ENCODE data around the gene INO80B. TPM values are rescaled to one million over a fixed set of nuclear protein-coding genes. Genes with fewer than 3 reads are reported as not detected.

INO80B gene
- polyA plus RNA-seq, 1 donor from 2014 or later: 11.4 TPM

DNA sequence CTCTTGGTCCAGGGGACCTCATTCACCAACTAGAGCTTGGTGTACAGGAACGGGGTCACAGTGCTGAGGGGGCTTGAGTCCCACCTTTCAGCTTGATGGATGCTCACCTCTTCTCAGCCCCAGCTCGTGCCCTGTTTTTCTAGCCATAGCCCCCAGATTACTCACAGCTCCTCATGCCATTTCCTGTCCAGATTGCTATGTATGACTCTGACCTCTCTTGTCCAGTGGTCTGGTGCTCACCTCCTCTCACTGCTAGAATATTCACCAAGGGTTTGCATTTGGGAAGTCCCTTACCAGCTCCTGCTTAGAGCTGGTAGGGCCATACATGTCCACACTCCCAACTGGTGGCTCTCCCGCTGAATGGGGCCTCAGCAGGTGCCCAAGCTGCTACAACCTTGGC is 38.7 kb downstream of the INO80B start:
- Mint-ChIP-seq H3K36me3 (peaks cover 8% of the 10 kb centered on the region), H3K9me3 (no peaks in the 10 kb centered on the region), H3K4me3 (peak overlapping the region in 1 of 4 donors; percentile 20), H3K27me3 (peaks cover 9% of the 10 kb centered on the region), H3K27ac (no peak overlapping the region), H3K4me1 (peaks cover 3 to 6% (median 5%) of the 10 kb centered on the region in 3 donors)

DNA sequence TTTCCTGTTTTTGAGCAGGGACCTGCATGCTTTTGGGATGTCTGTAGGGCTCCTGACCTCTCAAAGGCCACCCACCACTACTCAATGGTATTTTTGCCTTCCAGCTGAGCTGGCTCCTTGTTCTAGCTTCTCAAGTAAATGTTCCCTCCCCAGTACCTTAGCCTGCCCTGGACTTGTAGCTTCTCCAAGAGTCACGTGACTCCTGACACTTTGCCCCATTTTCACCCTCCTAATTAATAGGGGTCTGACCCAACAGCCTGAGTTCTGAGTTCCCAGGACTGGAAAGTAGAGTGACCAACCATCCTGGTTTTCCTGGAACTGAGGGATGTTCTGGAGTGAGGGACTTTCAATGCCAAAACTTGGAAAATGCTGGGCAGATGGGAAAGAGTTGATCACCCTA is 40.6 kb downstream of the INO80B start:
- H3K4me1 Mint-ChIP-seq: peaks cover 8 to 14% (median 12%) of the 10 kb centered on the region in 3 donors
- H3K27me3 Mint-ChIP-seq: peaks cover 22% of the 10 kb centered on the region
- peak overlapping the region in 1 of 3 donors; percentile 81 for H3K27ac Mint-ChIP-seq
- peaks cover 4% of the 10 kb centered on the region for H3K36me3 Mint-ChIP-seq
- H3K4me3 Mint-ChIP-seq: no peak overlapping the region
- H3K9me3 Mint-ChIP-seq: no peaks in the 10 kb centered on the region

DNA sequence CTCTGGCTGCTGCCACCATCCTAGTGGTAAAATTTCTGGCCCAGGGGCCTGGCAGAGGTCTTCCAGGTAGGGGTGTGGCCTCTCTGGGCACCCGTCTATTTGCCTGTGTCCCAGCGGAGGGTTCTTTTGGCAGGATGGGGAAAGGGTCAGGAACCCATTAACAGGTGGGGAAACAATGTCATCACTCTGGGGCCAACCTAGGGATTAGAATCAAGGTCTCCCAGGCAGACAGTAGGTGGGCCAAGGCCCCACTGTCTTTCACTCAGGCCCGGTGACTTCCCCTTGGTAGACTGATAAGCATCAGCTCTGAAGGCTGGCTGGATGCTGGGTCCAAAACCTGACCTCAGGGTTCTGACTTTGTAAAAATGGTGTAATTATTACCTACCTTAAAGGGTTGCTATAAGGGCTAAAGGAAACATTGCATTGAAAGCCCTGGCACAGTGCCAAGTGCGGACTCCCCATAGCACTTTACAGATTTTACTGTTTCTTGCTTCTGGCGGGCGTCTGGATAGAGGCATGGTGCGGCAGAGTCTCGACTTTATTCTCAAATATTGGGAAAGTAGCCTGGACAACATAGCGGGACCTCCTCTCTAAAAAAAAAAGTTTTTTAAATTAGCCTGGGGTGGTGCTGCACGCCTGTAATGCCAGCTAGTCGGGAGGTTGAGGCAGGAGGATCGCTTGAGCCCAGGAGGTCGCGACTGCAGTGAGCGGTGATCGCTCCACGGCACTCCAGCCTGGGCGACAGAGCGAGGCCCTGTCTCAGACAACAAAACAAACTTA is 42.3 kb downstream of the INO80B start:
- no peak overlapping the region for H3K27ac Mint-ChIP-seq
- peaks cover 28% of the 10 kb centered on the region for H3K27me3 Mint-ChIP-seq
- no peaks in the 10 kb centered on the region for H3K9me3 Mint-ChIP-seq
- H3K36me3 Mint-ChIP-seq: no peaks in the 10 kb centered on the region
- peaks cover 10 to 17% (median 12%) of the 10 kb centered on the region in 3 donors for H3K4me1 Mint-ChIP-seq
- peak overlapping the region in 3 of 4 donors; percentile 9 to 89 (median 48) for H3K4me3 Mint-ChIP-seq

DNA sequence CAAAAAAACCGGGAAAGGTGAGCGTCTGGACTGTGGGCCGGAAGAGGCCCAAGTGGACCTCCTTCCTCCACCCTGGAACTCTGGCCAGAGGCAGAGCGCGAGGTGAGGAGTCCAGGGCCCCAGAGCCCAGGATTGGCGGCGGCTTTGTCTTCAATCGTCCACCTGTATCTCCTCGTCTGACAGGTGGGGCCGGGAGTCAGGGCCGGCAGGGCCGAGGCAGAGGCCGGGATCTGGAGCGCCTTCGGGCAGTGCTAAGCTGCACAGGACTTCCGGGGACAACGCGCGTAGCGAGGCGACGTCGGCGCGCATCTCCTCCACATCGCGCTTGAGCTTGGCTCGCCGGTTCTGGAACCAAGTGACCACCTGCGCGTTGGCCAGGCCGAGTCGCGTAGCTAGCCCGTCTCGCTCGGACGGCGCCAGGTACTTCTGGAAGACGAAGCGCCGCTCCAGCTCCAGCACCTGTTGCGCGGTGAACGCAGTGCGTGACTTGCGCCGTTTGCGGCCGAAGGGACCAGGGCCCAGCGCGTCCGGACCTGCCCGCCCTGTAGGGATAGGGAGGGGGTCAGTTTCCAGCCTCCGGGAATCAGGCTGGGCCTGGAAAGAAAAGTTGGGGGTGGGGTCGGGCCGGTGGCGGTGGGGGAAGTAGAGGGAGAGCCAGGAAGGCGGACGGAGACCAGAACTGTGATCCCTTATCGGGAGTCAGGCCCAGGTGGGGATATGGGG is 43.1 kb downstream of the INO80B start:
- H3K27me3 Mint-ChIP-seq: peaks cover 35% of the 10 kb centered on the region
- peak overlapping the region; percentile 67 to 94 (median 91) for H3K4me3 Mint-ChIP-seq
- peaks cover 12 to 17% (median 15%) of the 10 kb centered on the region in 3 donors for H3K4me1 Mint-ChIP-seq
- H3K9me3 Mint-ChIP-seq: no peaks in the 10 kb centered on the region
- H3K27ac Mint-ChIP-seq: peak overlapping the region in 2 of 3 donors; percentile 41 to 86
- H3K36me3 Mint-ChIP-seq: no peaks in the 10 kb centered on the region

DNA sequence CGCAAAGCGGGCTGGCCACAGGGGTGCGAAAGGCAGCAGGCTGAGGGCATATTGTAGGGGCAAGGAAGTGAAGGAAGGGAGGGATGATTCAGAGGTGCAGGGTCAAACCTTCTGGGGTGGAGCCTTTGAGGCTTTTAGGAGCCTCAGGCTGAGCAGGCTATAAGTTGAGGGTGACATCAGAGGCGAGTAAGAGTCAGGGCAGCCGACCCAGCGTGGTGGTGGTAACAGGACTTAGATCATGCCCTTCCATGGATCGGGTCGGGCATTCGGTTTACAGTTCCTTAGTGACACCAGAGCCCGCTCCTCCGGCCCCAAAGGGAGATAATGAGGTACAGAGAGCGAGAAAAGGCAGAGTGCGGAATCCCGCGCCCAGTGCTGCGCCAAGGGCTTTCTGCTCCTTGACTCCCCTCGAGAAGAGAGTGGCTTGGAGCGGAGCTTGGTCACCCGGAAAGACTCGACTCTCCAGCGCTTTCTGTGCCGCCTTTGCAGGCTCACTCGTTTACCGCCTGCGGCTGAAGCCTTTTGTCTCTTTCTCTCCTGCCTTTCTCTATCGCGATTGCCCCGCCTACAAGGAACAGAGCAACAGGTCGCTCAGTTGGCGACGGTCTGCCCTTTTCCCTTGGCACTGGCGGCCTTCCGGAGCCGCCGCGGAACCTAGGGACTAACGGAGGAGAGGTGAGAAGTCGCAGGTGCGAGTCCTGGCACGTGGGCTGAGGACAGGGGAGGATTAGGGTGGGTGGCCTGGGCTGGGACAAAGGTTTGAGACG is 43.8 kb downstream of the INO80B start:
- H3K4me3 Mint-ChIP-seq: peak overlapping the region; percentile 67 to 94 (median 91)
- H3K4me1 Mint-ChIP-seq: peaks cover 12 to 20% (median 19%) of the 10 kb centered on the region in 3 donors
- H3K27ac Mint-ChIP-seq: peak overlapping the region; percentile 41 to 86 (median 79)
- peaks cover 42% of the 10 kb centered on the region for H3K27me3 Mint-ChIP-seq
- no peaks in the 10 kb centered on the region for H3K36me3 Mint-ChIP-seq
- no peaks in the 10 kb centered on the region for H3K9me3 Mint-ChIP-seq

DNA sequence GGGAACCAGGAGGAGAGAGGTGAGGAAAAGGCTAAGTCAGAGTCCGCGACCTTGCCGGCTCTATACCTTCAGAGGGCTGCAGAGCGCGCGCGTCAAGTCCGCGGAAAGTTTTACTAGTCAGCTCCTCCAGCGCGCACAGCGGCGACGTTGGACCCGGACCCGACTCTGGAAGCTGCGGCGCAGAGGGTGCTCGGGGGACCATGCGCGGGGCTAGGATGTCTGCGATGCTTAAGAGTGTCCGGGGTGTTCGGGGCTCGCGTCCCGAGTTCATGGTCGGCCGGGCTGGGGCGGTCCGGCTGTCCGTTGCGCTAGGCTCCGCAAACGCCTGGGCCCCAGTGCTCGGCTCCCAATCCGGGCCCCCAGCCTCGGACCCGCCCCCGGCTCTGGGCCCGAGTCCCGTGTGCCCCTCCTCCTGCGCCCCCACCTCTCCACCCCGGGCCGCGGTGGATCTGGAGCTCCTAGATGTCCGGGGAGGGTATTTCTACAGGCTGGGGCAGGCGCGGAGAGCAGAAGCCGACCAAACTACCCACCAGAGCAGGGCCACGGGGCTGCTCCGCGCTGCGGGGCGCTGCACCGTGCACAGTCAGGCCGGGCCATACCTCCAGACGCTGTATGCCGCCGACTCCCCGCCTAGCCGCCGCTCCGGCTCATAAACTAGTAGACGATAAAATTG is 44.5 kb downstream of the INO80B start, which contains the start of gene LBX2:
LBX2 (minus strand) TSS at position 337 of the 673 bp plus-strand sequence; CDS start at position 271, 66 bp downstream.
- Mint-ChIP-seq H3K36me3 (peaks cover 1% of the 10 kb centered on the region), H3K9me3 (no peaks in the 10 kb centered on the region), H3K27ac (peak within 1 kb of the TSS; percentile 79 to 90 (median 86)), H3K27me3 (peaks cover 48% of the 10 kb centered on the region), H3K4me3 (peak within 1 kb of the TSS; percentile 86 to 94 (median 91)), H3K4me1 (peaks cover 16 to 24% (median 23%) of the 10 kb centered on the region in 3 donors)

DNA sequence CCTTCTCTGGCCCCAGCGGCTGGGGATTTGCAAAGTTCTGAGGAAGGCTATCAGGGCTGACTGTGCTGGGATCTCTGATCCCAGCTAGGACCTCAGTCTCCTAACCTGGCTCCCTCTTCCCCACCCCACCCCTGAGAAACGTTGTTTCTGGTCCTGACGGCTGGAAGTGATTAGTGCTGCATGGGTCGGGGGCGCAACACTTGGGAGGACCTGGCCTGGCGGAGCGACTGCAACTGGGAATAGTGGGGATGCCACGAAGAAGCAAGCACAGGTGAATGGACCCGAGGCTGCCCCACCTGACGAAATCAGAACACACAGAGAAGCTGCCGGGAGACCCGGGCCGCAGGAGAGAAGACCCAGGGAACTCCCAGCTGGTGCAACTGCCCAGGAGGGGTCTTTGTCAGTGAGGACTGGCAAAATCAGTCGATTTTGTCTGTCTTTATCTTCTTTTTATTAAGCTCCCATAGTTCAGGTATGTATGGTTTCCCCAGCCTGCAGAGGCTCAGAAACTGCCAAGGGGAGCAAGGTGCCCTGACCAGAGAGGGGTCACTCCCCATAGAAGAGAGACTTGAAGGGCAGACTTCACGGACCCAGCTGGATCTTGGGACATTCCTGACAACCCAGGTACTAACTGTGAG is 45.2 kb downstream of the INO80B start:
- Mint-ChIP-seq H3K27me3 (peaks cover 51% of the 10 kb centered on the region), H3K27ac (peak overlapping the region in 2 of 3 donors; percentile 53 to 90), H3K4me1 (peaks cover 22 to 24% (median 23%) of the 10 kb centered on the region in 3 donors), H3K4me3 (peak overlapping the region; percentile 25 to 86 (median 46)), H3K9me3 (no peaks in the 10 kb centered on the region), H3K36me3 (peaks cover 8% of the 10 kb centered on the region)

DNA sequence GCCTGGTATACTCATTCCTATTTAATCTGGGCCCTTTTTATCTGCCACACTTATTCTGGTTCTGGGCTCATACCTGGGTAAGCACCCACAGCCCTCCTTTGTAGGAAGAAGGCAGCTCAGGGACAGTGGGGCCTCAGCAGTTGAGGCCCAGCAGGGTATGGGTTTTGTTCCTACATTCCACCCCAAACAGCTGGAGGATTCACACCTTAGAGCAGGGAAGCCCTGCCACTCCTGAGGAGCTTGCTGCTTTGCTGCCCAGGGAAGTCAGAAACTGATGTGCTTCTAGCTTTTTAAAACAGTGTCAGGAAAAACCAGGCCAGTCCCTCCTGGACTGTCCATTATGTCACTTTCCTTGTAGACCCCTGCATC is 45.7 kb downstream of the INO80B start:
- Mint-ChIP-seq H3K4me1 (peaks cover 22 to 24% (median 23%) of the 10 kb centered on the region in 3 donors), H3K36me3 (peaks cover 11% of the 10 kb centered on the region), H3K27ac (peak overlapping the region in 1 of 3 donors; percentile 90), H3K9me3 (no peaks in the 10 kb centered on the region), H3K4me3 (peak overlapping the region in 2 of 4 donors; percentile 33 to 86), H3K27me3 (peaks cover 51% of the 10 kb centered on the region)

DNA sequence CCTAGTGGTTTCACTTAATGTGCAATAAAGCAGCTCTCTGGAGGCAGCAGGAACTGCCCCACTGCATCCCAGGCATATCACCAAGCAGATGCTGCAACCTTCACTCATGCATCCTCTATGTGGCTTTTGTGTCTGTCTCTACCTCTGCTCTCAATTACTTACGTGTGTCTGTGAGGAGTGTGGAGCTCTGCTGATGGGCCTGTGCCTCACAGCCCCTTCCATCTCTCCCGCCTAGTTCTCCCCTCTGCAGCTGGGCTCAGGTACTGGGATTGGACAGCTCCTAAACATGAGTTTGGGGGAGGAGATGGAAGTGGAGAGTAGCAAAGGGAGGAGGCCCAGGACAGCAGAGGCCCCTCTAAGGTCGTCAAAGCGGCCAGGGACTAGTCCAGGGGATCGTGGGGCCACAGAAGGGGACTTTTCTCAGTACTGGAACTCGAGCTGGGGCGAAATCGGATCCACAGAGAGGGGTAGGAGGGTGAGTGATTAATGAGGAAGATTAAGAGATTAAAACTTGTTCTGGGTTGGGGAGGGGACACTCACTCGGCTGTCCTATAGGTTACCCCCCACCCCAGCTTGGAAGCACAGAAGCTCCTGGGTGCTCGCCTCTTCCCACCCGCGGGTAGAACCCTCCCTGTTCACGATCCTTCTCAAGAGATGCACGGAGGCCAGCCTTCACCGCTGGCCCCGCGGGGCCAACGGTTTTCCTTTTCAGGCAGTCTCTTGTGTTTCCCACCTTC is 46.6 kb downstream of the INO80B start:
- H3K4me1 Mint-ChIP-seq: peaks cover 23 to 25% (median 24%) of the 10 kb centered on the region in 3 donors
- H3K36me3 Mint-ChIP-seq: peaks cover 12% of the 10 kb centered on the region
- H3K27ac Mint-ChIP-seq: peak overlapping the region in 2 of 3 donors; percentile 72 to 90
- peaks cover 51% of the 10 kb centered on the region for H3K27me3 Mint-ChIP-seq
- peak overlapping the region in 3 of 4 donors; percentile 70 to 88 (median 86) for H3K4me3 Mint-ChIP-seq
- no peaks in the 10 kb centered on the region for H3K9me3 Mint-ChIP-seq

DNA sequence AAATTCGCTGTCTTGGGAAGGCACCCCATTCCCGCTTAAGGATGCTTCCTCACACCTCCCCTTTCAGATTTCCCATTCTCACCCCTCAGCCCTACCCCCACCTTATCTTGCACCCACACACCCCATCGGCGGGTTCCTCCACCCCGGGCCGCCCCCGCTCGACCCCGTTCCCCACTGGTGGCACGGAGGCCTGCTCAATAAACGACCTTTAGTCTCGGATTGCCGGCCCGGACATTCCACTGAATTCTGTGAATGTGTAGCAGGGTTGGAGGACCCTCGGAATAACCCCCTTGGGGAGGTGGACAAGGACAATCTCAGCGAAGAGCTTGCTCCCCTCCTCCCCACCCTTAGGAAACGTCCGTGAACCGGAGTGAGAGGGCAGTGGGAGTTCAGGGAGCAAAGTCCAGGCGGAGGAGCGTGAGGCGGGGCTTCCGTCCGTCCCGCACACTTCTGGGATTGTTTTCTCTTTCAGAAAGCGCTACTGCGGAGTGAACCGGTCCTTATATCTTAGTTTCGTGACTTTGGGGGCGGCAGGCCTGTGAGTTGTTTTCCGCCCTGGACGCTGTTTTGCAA is 47.3 kb downstream of the INO80B start:
- H3K4me1 Mint-ChIP-seq: peaks cover 30 to 31% (median 30%) of the 10 kb centered on the region in 3 donors
- H3K36me3 Mint-ChIP-seq: peaks cover 13% of the 10 kb centered on the region
- H3K27ac Mint-ChIP-seq: peak overlapping the region in 2 of 3 donors; percentile 90 to 95

DNA sequence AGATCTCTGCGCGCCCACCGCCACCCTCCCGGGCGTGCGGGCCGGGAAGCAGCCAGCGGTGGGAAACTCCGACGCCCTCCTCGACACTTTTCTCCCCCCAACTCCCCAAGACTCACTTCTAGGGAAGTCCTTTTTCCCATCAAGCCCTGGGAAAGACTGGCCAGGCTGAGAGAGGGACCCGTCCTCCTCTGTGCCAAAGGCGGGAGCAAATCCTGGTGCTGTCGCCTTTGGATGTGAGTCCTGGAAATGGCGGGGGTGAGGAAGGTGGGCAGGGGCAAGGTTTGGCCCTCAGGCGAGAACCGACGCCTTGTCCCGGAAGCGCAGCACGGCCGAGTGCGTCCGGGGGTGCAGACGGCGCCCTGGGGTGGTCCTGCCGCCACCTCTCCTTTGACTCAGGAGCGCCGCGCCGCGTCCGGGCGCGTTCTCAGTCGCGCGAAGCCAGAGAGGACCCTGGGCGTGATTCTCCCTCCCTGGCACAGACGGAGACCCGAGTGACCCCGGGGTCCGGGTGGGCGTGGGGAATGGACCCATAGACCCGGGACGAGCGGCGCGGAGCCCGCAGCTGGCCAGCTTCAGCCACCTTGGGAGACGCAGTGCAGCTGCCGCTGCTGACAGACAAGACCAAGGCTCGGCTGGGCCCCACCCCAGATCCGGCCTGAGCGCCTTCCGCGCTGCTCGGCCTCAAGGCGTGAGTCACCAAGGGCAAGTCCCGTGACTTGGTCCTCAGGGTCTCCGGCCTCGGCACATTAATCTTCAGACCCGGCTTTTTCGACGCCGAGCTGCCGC is 48.0 kb downstream of the INO80B start:
- H3K36me3 Mint-ChIP-seq: peaks cover 14% of the 10 kb centered on the region
- H3K4me1 Mint-ChIP-seq: peaks cover 29 to 35% (median 32%) of the 10 kb centered on the region in 3 donors
- H3K4me3 Mint-ChIP-seq: peak overlapping the region; percentile 72 to 88 (median 84)
- peaks cover 0 to 3% (median 0%) of the 10 kb centered on the region in 3 donors for H3K9me3 Mint-ChIP-seq
- H3K27ac Mint-ChIP-seq: peak overlapping the region; percentile 39 to 95 (median 90)
- peaks cover 52% of the 10 kb centered on the region for H3K27me3 Mint-ChIP-seq

More for the DNA sequence above, 47.3 kb downstream of the INO80B start:
- Mint-ChIP-seq H3K4me3 (peak overlapping the region; percentile 72 to 88 (median 84)), H3K9me3 (peaks cover 0 to under 1% (median 0%) of the 10 kb centered on the region in 3 donors), H3K27me3 (peaks cover 52% of the 10 kb centered on the region)
